ENCODE measurements around the gene GPR37L1.
"Not testable (repeated sequence)": the region's sequence is repeated elsewhere in the genome, so short reads cannot be mapped to it uniquely, and the experiment has no call there.

The GPR37L1 gene

DNA sequence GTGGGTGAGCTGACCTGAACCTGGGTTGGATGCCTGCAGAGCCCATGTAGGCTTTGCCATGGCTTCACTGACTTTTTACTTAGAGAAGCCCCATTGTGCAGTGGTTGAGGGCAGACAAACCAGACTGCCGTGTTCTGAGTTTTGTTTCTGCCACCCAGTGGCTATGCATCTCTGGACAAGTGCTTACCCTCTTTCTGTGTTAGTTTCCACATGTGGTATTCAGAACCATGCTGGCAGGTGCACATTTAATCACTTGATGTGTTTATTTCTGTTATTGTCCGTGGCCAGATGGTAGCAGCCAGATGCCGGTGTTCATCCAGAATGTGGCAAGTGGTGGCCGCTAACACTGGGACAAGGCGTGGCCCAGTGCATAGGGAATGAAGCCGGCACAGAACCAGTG is 48.0 kb downstream of the GPR37L1 start:
- DNase-seq (ENCODE audit: low spot score), result no peak

DNA sequence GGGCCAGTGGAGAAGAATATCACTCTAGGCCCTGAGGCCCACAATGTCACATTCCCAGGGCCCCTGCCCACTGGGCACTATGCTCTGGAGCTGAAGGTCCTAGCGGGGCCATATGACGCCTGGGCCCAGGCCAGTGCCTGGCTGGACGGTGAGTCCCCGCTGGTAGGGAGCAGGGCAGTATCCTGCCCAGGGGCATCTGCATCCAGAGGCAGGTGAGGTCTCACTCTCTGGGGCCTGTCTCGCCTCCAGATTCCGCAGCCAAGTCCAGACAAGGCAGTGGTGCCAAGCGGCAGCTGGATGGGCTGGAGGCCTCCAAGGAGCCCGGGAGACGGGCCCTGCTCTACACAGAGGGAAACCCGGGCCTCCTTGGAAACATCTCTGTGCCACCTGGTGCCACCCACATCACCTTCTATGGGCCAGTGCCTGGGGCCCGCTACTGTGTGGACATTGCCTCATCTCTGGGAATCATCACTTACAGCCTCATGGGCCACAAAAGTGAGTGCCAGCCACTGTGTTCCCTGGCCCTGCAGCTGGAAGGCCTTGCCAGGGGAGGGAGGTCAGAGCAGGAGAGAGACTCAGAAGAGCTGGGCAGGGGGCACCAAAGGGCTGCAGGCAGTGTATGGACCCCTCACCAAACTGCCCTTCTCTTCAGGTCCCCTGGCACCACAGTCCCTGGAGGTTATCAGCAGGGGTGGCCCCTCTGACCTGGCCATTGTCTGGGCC is 48.7 kb downstream of the GPR37L1 start:
- no peak for DNase-seq (ENCODE audit: low spot score)

DNA sequence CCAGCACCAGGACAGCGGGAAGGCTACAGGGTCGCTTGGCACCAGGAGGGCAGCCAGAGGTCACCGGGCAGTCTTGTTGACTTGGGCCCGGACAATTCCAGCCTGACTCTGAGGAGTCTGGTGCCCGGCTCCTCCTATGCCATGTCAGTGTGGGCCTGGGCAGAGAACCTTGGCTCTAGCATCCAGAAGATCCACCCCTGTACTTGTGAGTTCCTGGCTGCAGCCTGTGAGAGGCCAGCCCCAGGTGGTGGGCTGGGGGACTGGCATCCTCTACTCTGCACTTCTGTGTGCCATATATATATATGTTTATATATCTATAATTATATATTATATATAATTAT is 49.3 kb downstream of the GPR37L1 start:
- no peak for DNase-seq (ENCODE audit: low spot score)

DNA sequence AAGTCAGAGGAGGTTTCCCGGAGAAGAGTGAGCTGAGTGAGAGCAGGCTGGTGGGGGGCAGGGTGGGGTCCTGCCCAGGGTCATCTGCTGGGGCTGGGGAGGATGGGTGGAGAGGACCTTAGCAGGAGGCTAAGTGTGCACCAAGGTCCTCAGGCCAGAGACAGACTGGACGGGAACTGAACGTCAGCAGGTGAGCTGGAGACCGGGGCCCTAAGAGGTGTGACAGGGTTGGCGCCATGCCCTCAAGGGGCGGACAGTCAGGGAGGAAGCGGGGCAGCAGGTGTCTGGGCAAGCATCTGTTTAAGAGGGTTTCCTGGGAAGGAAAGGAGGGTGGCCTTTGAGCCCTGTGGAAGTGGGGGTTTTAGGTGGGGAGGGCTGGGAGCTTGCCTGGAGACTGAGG is 51.3 kb downstream of the GPR37L1 start:
- no peak for DNase-seq (ENCODE audit: low spot score)

DNA sequence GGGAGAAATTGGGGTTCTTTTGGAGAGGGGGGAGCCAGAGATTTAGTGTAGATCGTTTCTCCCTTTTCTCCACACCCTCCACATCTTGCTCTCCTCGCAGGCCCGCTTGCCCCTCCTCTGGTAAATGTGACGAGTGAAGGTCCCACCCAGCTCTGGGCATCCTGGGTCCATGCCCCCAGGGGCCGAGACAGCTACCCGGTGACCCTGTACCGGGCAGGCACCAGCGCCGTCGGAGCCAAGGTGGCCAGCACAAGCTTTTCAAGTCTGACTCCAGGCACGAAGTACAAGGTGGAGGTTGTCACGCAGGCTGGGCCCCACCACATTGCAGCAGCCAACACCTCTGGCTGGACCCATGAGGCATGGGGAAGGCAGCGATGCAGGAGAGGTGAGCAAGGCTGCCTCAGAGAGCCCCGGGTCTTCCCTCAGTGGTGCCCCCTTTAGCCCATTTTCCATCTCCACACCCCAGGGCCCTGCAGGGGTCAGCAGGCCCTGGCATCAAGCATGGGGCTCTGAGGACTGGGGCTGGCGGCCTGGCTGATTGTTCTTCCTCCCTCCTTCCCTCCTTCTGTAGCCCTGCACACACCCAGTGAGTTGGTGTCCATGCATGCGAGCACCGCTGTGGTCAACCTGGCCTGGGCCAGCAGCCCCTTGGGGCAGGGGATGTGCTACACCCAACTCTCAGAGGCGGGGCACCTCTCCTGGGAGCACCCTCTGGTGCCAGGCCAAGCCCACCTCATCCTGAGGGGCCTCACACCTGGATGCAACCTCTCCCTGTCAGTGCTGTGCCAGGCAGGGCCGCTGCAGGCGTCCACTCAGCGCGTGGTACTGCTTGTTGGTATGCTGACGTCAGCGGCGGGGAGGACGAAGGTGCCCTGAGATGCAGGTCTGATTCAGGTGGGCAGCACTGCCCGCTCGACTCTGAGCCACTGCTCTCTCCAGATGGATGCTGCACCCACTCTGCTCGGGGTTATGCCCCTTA is 54.5 kb downstream of the GPR37L1 start:
- DNase-seq (ENCODE audit: low spot score), result no peak

DNA sequence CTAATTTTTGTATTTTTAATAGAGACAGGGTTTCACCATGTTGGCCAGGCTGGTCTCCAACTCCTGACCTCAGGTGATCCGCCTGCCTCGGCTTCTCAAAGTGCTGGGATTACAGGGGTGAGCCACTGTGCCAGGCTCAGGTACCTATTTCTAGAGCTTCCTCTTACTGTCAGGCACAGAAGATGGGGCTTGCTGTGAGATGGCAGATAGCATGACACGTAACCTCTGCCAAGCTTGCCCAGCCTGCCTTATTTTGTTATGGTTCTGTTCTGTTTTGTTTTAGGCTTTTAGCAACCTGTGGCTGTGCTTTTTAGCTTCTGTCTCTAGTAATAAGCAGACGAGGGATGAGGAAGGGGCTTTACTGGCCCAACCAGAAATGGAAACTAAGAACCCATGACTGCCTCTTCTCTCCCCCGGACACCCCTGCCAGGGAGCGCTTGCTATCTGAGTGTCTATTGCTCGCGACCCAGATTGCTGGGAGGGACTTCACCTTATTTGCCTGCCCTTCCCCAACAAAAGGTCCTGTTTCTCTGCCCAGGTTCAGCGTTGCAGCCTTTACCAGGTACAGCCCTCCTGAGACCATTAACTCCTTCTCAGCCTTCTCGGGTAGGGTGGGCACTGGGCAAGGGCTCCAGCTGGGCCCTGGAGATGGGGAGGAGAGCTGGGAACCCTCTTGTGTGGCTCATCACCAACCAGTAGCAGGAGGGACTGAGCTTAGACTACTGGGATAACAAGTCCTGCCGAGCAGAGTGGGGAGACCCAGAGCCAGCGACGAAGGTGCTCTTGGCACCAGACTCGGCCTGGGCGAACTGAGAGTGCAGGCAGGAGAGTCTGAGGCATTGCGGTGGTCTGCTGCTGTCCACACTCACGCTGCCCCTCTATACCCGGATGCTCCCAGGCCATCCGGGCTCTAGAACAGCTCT is 57.4 kb downstream of the GPR37L1 start:
- no peak for DNase-seq (ENCODE audit: low spot score)

DNA sequence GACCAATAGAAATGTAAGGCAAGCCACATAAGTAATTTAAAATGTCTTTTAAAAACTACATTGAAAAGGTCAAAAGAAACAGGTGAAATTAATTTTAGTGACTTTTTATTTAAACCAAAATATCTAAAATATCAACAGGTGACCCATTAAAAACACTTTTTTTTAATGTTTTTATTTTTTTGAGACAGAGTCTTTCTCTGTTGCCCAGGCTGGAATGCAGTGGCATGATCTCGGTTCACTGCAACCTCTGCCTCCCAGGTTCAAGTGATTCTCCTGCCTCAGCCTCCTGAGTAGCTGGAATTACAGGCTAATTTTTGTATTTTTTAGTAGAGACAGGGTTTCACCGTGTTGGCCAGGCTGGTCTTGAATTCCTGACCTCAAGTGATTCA is 58.0 kb downstream of the GPR37L1 start:
- not testable (repeated sequence) for DNase-seq (ENCODE audit: low spot score)

DNA sequence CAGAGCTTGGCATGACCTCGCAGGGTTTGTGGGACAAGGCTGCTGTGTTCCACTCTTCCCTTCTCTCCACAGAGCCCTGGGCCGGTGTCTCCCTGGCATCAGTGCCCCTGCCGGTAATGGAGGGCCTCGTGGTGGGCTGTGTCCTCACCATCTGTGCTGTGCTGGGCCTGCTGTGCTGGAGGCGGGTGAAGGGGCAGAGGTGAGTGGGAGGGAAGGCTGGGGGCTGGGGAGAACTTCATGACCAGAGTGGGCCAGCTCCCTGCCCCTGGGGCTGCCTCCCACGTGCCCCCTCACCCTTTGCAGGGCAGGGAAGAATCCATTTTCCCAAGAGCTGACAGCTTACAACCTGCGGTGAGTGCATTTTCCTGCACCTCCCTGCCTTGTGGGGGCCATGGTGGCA is 58.9 kb downstream of the GPR37L1 start:
- no peak for DNase-seq (ENCODE audit: low spot score)

DNA sequence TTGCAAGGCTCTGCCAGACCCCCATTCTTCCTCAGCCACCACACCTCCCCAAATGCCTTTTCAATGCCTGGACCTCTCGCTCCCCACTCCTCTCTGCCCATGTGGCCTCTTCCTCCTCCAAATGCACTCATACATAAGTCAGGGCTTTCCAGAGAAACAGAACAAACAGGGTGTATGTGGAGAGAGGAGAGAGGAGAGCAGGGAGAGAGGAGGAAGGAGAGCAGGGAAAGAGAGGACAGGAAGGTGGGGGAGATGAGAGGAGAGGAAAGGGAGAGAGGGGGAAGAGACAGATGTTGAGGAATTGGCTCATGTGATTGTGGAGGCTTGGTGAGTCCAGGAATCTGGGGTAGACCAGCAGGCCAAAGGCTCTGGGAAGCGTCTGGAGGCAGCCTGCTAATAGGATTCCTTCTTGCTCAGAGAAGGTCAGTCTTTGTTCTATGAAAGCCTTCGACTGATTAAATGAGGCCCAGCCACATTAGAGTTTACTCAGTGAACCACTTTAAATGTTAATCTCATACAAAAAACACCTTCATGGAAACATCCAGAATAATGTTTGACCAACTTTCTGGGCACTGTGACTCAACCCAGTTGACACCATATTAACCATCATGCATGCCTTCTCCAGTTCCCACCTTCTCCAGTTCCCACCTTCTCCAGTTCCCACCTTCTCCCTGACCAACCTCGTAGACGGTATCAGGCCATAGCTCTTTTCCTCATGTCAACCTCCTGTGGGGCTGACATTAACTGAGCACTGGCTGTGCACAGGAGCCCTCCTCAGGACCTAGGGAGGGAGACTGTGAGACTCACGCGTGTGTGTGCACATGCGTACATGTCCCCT is 59.5 kb downstream of the GPR37L1 start:
- DNase-seq (ENCODE audit: low spot score), result no peak
